H1 (cell line): ENCODE results near the gene CHST8. TPM values are rescaled to one million over a fixed set of nuclear protein-coding genes. Genes with fewer than 3 reads are reported as not detected.

Source experiments
- BACH1 ChIP-seq: IDR thresholded peaks from 2 replicates; pipeline ENCODE4 v1.6.1; 2012; ENCODE audit warnings: low read length, improper control_type of control experiment
- CBX5 ChIP-seq: fragments of 300-800, 300-1000 bp; sonication (generic); IDR thresholded peaks from 2 replicates; pipeline ENCODE4 v1.7.1; 2016; ENCODE audit warnings: antibody characterized with exemption, low read length, low read depth
- CHD1 ChIP-seq: IDR thresholded peaks from 2 replicates; pipeline ENCODE4 v1.6.1; 2012; ENCODE audit warnings: low read depth, low read length, improper control_type of control experiment
- CHD2 ChIP-seq: IDR thresholded peaks from 2 replicates; pipeline ENCODE4 v1.6.1; 2012; ENCODE audit warnings: low read length, improper control_type of control experiment
- FOSL1 ChIP-seq: IDR thresholded peaks from 2 replicates; pipeline ENCODE4 v1.6.1; 2011; ENCODE audit warnings: mild to moderate bottlenecking, low read depth, low read length, moderate library complexity; ENCODE audit not compliant: insufficient read depth
- HDAC6 ChIP-seq: IDR thresholded peaks from one replicate; pipeline ENCODE4 v1.7.1; 2012; ENCODE audit warnings: low read depth, mild to moderate bottlenecking, inconsistent platforms, low read length, moderate library complexity
- KDM1A ChIP-seq: fragments of 200-600, 300-600 bp; sonication (generic); IDR thresholded peaks from 2 replicates; pipeline ENCODE4 v1.7.1; 2016; ENCODE audit warnings: mild to moderate bottlenecking, low read length, borderline replicate concordance
- NANOG ChIP-seq: IDR thresholded peaks from 2 replicates; pipeline ENCODE4 v1.6.1; 2011; ENCODE audit warnings: low read length, low read depth, mild to moderate bottlenecking, inconsistent platforms; ENCODE audit not compliant: insufficient read depth, poor library complexity, severe bottlenecking
- RFX5 ChIP-seq: IDR thresholded peaks from 2 replicates; pipeline ENCODE4 v1.6.1; 2011; ENCODE audit warnings: low read depth, low read length, improper control_type of control experiment, borderline replicate concordance
- TBP ChIP-seq: IDR thresholded peaks from 2 replicates; pipeline ENCODE4 v1.6.1; 2011; ENCODE audit warnings: low read depth, low read length, improper control_type of control experiment
- polyA plus RNA-seq, 7 experiments: library from polyadenylated mRNA; depleted of rRNA in 3 of 7; stranded (reverse) in 5 of 7; unstranded in 2 of 7; fragments of >200 nt in 5 of 7; fragments of 200-250 nt in 2 of 7; gene quantifications; 1 replicate in 5 of 7; 2 replicates in 1 of 7; 4 replicates in 1 of 7; pipeline versions ENCODE4 v1.2.1 to v1.2.3, GENCODE V29; 2011 to 2013; ENCODE audit warnings: missing spikeins in 2 of 7, mixed read lengths in 2 of 7
- total RNA-seq: library from RNA; stranded (reverse); fragmentation: NEBNext Ultra II Directional; extraction: Animal tissue kit (Norgen Biotek cat#: 25700); gene quantifications from 2 replicates; pipeline ENCODE4 v1.2.1, GENCODE V29; 2021

CHST8 gene
- total and polyA plus RNA-seq, 2 of the 8 experiments (the other 6 are each of a cell fraction or from before 2014, with no cell fraction given), result 10.8 to 28.2 TPM

DNA sequence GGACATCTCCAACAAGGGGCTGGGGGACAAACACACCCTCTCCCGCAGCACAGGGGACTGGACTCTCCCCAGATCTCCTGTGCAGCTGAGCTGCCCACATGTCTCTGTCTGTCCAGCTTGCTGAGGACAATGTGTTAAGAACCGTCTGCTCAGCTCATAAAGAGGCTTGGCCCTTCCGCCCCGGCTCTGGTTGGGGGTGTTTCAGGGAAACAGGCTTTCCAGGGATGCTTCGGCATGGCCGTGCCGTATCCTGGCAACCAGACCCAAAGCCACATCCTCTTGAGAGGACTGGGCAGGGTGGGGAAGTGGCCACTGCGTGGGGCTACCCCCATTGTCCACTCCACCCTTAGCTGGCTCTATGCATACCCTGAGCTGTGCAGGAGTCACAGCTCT lies 41.1 kb upstream of the CHST8 start (continued):
- TF ChIP-seq RFX5 (no peak), NANOG (no peak), FOSL1 (no peak), BACH1 (no peak), CBX5 (no peak), CHD1 (no peak), TBP (no peak), CHD2 (no peak), KDM1A (no peak), HDAC6 (no peak)
